Activated T-helper 1 cell treated with Interleukin-2 at 50 U/mL for 16 hours (primary cell): ENCODE data around the gene TRIM64C.
"Not testable (repeated sequence)": the region's sequence is repeated elsewhere in the genome, so short reads cannot be mapped to it uniquely, and the experiment has no call there.

ENCODE experiments used
- DNase-seq: peaks from one replicate; pipeline ENCODE4 v3.0.0-alpha.2; 2020; ENCODE audit warnings: low read depth

The TRIM64C gene, protein sequence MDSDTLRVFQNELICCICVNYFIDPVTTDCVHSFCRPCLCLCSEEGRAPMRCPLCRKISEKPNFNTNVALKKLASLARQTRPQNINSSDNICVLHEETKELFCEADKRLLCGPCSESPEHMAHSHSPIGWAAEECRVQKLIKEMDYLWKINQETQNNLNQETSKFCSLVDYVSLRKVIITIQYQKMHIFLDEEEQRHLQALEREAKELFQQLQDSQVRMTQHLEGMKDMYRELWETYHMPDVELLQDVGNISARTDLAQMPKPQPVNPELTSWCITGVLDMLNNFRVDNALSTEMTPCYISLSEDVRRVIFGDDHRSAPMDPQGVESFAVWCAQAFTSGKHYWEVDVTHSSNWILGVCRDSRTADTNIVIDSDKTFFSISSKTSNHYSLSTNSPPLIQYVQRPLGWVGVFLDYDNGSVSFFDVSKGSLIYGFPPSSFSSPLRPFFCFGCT

GRCh38 chr11:49059012-49059411 lies at the start of gene TRIM64C:
TSS of gene TRIM64C (minus strand) at chr11:49059112. CDS start at chr11:49059112, 0 bp downstream.
- DNase-seq = not testable (repeated sequence)

DNA sequence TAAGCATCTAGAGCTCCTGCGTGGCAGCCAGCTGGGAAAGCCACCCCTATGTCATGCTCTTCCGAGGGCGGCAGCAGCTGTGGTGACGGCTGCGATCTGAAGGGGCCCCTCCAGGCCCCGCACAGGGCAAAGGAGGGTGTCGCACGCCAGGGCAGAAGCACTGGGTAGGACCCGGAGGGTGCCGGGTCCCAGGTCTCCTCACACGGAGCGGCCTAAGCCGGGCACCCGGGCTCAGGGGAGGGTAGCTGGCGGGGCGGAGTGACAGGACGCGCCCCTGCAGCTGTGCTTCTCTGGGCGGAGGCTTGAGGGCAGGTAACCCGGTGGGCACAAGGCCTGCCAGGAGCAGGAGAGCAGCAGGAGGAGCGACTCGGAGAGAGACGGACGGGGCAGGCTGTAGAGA lies 43.4 kb upstream of the TRIM64C start:
- DNase-seq = not testable (repeated sequence)

DNA sequence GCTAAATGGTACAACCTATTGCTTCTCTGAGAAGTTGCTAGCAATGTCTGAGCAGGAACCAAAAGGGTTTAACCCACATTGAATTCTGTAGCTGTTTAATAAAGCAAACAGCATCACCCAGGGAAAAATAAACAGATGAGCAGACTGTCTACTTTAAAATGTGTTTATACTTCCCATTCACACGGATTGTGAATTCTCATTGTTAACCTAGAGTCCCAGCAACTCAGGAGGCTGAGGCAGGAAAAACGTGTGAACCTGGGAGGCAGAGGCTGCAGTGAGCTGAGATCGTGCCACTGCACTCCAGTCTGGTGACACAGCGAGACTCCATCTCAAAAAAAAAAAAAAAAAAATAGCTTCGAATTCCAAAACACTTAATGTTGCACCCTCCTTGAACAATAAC lies 11.0 kb upstream of the TRIM64C start:
- not testable (repeated sequence) for DNase-seq

GRCh38 chr11:49049821-49050220 lies 9.1 kb downstream of the TRIM64C start:
- DNase-seq = not testable (repeated sequence)

GRCh38 chr11:49048229-49048628 lies 10.7 kb downstream of the TRIM64C start:
- not testable (repeated sequence) for DNase-seq

- DNase-seq = not testable (repeated sequence)
Measured at GRCh38 chr11:49028523-49028922, 30.4 kb downstream of the TRIM64C start, which contains the start of gene TRIM49B. TSS of gene TRIM49B (plus strand) at chr11:49028823. CDS start at chr11:49031600, 2,777 bp downstream.
